Left lung (tissue), 10 donors: ENCODE measurements around the gene TTLL5. TPM values are rescaled to one million over a fixed set of nuclear protein-coding genes. Genes with fewer than 3 reads are reported as not detected.

Experiments
- ATAC-seq: fragments of 200-7000 bp; cut with Tn5 transposase; one replicate; pipeline ENCODE4 v1.9.1; 2020; ENCODE audit warnings: moderate library complexity
- DNase-seq, 4 donors: peaks; one replicate each; pipeline ENCODE4 v3.0.0-alpha.2; 2013 to 2020
- H3K27ac ChIP-seq, 2 donors: fragments of 200-600 bp; sonication (generic) in 1 of 2; one replicate each; pipeline versions ENCODE4 v1.5.0 to v1.8.0; 2020 to 2021
- H3K27me3 ChIP-seq, 2 donors: fragments of 200-600 bp; sonication (generic) in 1 of 2; one replicate each; pipeline versions ENCODE4 v1.5.0 to v1.8.0; 2020 to 2021
- H3K36me3 ChIP-seq, 2 donors: fragments of 200-600 bp; sonication (generic) in 1 of 2; one replicate each; pipeline versions ENCODE4 v1.5.0 to v1.8.0; 2020 to 2021
- H3K4me1 ChIP-seq, 2 donors: fragments of 200-600 bp; one replicate each; pipeline ENCODE4 v1.8.0; 2021
- H3K4me3 ChIP-seq, 2 donors: fragments of 200-600 bp; sonication (generic) in 1 of 2; one replicate each; pipeline versions ENCODE4 v1.5.0 to v1.8.0; 2020 to 2021; ENCODE audit warnings: mild to moderate bottlenecking in 1 of 2
- H3K9me3 ChIP-seq, 2 donors: fragments of 200-600 bp; sonication (generic) in 1 of 2; one replicate each; pipeline versions ENCODE4 v1.5.0 to v1.8.0; 2020 to 2021
- intact Hi-C, 2 donors: fragments of 100-400 bp; cut with DNase I; formaldehyde crosslinking; loops; one replicate each; pipeline versions ENCODE4 v1.11.2 to v1.14.2; 2022
- polyA plus RNA-seq, 6 donors: library from polyadenylated mRNA; unstranded; fragments of 120-200 nt; gene quantifications; one replicate each; pipeline ENCODE4 v1.2.1, GENCODE V29; 2013; ENCODE audit not compliant: insufficient read length in 6 of 6
- total RNA-seq, 2 donors: library from RNA; stranded (reverse); fragmentation: NEBNext Ultra II Directional; extraction: Animal tissue kit (Norgen Biotek cat#: 25700); gene quantifications; one replicate each; pipeline ENCODE4 v1.2.1, GENCODE V29; 2021
- TF ChIP-seq, protein P1 (sequence below), 2 donors: fragments of 200-600 bp; sonication (generic) in 1 of 2; IDR thresholded peaks; one replicate each; pipeline versions ENCODE4 v1.5.0 to v1.8.0; 2021; ENCODE audit warnings: antibody characterized with exemption in 2 of 2
- donor health status: DM: no; HTN: yes; CAD: no.
- donor health status: DM: no; HTN: no; CAD: no.

Gene TTLL5
- total and polyA plus RNA-seq, 8 donors = 30.8 to 46.7 (median 42.1) TPM

DNA sequence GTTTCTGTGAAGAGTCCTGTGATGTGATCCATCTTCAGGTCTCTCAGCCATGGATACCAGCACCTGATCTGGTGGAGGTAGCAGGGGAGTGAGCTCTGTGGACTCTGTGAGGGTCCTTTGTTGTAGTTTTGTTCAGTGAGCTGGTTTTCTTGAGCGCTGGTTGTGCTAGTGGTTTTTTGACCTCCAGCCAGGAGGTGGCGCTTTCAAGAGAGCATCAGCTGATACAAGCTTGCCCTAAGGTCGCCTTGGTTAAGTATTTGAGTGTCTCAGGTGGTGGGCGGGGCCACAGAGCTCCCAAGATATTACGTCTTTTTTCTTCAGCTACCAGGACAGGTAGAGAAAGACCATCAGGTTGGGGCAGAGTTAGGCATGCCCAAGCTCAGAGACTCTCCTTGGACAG lies 139.7 kb downstream of the TTLL5 start:
- TF ChIP-seq, protein P1, sequence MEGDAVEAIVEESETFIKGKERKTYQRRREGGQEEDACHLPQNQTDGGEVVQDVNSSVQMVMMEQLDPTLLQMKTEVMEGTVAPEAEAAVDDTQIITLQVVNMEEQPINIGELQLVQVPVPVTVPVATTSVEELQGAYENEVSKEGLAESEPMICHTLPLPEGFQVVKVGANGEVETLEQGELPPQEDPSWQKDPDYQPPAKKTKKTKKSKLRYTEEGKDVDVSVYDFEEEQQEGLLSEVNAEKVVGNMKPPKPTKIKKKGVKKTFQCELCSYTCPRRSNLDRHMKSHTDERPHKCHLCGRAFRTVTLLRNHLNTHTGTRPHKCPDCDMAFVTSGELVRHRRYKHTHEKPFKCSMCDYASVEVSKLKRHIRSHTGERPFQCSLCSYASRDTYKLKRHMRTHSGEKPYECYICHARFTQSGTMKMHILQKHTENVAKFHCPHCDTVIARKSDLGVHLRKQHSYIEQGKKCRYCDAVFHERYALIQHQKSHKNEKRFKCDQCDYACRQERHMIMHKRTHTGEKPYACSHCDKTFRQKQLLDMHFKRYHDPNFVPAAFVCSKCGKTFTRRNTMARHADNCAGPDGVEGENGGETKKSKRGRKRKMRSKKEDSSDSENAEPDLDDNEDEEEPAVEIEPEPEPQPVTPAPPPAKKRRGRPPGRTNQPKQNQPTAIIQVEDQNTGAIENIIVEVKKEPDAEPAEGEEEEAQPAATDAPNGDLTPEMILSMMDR (IDR thresholded peaks at IDR 0.05) = no peak
- ATAC-seq (no peak), DNase-seq (no peak)
- Histone ChIP-seq H3K9me3 (peaks cover 0 to 3% of the 10 kb centered on the region in 2 donors), H3K27me3 (no peaks in the 10 kb centered on the region), H3K27ac (no peak overlapping the region), H3K4me1 (no peaks in the 10 kb centered on the region), H3K36me3 (peaks cover 0 to 21% of the 10 kb centered on the region in 2 donors), H3K4me3 (no peak overlapping the region)
- intact Hi-C loops = loop anchor here in 1 of 2 donors (5.0 kb wide), 1 partner anchor 182 kb away; the partner anchor contains the start of gene TGFB3

DNA sequence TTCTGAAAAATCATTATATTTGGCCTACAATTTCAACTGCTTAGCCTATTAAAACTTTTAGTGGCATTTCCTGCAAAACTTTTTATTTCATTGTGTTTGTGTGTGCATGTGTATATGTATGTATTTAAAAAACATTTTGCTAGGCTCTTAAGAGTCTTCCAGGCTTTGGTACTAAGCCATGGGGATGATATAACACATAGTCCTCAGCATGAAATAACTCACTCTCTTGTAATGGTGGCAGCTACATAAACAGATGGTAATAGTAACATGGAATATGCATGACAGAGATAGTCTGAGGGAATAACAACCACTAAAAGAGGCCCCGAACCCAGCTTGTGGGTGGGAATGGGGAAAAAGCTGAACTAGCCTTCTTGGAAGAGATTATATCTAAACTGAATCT lies 141.4 kb downstream of the TTLL5 start:
- no peak overlapping the region for H3K27ac ChIP-seq
- H3K4me3 ChIP-seq = no peak overlapping the region
- peaks cover 0 to 27% of the 10 kb centered on the region in 2 donors for H3K36me3 ChIP-seq
- ATAC-seq (no peak), DNase-seq (no peak)
- TF ChIP-seq, protein P1 (IDR thresholded peaks at IDR 0.05) = no peak
- H3K9me3 ChIP-seq = no peaks in the 10 kb centered on the region
- intact Hi-C loops = loop anchor here in 1 of 2 donors (5.0 kb wide), 1 partner anchor 180 kb away; the partner anchor contains the start of gene TGFB3
- no peaks in the 10 kb centered on the region for H3K4me1 ChIP-seq
- no peaks in the 10 kb centered on the region for H3K27me3 ChIP-seq

DNA sequence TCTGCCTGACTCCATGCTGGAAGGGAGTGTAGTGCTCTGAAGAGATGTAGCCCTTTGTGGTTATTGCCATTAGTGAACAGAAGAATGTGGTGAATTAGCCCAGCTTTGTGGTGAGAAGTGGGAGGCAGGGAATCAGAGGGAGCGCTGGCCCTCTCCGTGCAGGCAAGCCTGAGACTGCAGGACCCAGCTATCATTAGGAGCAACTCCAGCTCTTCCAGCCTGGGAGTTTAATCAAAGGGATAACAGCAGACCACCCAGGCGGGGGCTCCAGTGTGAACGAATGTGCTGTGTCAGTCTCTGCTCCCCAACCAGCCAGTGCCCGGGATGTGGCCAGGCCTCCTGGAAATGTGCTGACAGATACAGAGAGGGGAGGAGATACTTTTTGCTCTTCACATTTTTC lies 142.7 kb downstream of the TTLL5 start:
- Histone ChIP-seq H3K27ac (no peak overlapping the region), H3K4me3 (no peak overlapping the region), H3K27me3 (no peaks in the 10 kb centered on the region), H3K36me3 (peaks cover 0 to 29% of the 10 kb centered on the region in 2 donors), H3K9me3 (no peaks in the 10 kb centered on the region), H3K4me1 (no peaks in the 10 kb centered on the region)
- TF ChIP-seq, protein P1 (IDR thresholded peaks at IDR 0.05) = no peak
- intact Hi-C loops = loop anchor here in 1 of 2 donors (5.0 kb wide), 1 partner anchor 179 kb away; the partner anchor contains the start of gene TGFB3
- peak; percentile 74 for ATAC-seq
- DNase-seq = peak in 3 of 4 donors; percentile 61 to 70 (median 70)

DNA sequence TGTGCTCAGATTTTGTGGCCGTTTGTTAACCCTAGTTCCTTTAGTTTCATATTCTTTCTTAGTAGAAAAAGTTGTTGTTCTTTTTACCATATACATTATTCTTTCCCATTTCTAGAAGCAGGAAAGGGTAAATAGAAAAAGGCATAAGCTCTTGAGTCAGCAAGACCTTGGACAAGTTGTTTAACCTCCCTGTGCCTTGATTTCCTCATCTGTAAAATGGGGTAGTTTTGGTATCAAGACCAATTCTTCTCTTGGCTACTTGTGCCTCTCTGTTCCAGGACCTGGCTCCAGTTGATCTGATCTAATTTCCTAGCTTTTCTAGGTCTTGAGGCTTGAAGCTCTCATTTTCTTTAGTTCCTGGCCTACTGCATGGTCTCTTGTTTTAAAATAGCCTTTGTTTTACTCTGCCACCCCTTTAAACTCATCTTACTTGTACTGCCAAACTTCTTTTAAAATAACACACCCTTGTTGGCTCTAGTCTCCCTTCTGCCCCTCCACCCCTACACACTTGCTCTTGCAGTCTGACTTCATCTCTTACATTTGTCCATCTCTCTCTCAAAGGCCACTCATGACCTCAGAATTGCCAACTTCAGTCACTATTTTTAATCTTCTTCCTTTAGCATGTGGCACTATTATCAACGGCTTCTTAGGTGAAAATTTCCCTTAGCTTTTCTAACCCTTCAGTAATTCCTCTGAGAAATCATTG lies 143.7 kb downstream of the TTLL5 start:
- DNase-seq (no peak), ATAC-seq (no peak)
- no peak overlapping the region for H3K4me3 ChIP-seq
- intact Hi-C loops = loop anchor here in 1 of 2 donors (5.0 kb wide), 1 partner anchor 178 kb away; the partner anchor contains the start of gene TGFB3
- no peaks in the 10 kb centered on the region for H3K9me3 ChIP-seq
- no peaks in the 10 kb centered on the region for H3K27me3 ChIP-seq
- TF ChIP-seq, protein P1 (IDR thresholded peaks at IDR 0.05) = no peak
- H3K36me3 ChIP-seq = peaks cover 0 to 29% of the 10 kb centered on the region in 2 donors
- H3K4me1 ChIP-seq = no peaks in the 10 kb centered on the region
- no peak overlapping the region for H3K27ac ChIP-seq

DNA sequence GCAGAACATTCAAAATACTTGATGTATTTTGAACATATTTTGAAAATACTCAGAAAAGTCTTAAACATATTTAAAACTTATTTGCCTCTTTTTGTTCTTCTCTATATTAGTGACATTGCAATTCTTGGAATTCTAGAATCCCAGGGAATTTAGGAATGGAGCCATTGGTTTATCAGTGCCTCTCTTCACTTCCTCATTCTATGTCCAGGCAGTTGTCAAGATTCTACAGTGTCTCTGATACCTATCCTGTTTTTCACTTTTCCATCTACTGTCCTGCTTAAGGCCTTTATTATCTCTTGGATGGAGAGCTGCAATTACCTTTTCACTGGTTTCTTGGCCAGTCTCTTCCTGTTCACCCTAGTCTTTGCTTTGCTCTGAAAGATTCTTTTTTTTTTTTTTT lies 144.6 kb downstream of the TTLL5 start:
- DNase-seq = no peak
- intact Hi-C loops = no loop called here
- peaks cover 0 to 29% of the 10 kb centered on the region in 2 donors for H3K36me3 ChIP-seq
- H3K4me1 ChIP-seq = no peaks in the 10 kb centered on the region
- TF ChIP-seq, protein P1 (IDR thresholded peaks at IDR 0.05) = no peak
- no peaks in the 10 kb centered on the region for H3K9me3 ChIP-seq
- ATAC-seq = no peak
- H3K4me3 ChIP-seq = no peak overlapping the region
- H3K27ac ChIP-seq = no peak overlapping the region
- no peaks in the 10 kb centered on the region for H3K27me3 ChIP-seq
